HepG2 (cell line): ENCODE results near the gene PAX4. TPM values are rescaled to one million over a fixed set of nuclear protein-coding genes. Genes with fewer than 3 reads are reported as not detected.

Experiments used
- ATAC-seq: fragments of 200-7000 bp; cut with Tn5 transposase; 3 replicates; pipeline ENCODE4 v1.9.1; 2020; ENCODE audit warnings: mild to moderate bottlenecking, moderate library complexity
- BruUV-seq: library from RNA; stranded (reverse); fragments of 400-500 nt; replicated peaks from 2 replicates; lab custom pipeline; 2021; lab: Mats Ljungman, UMichigan
- CTCF ChIA-PET: fragments of 300-600 bp; formaldehyde crosslinking; extraction: SDS; loops from one replicate; lab custom pipeline; 2021; ENCODE audit warnings: low total read pairs, inconsistent platforms, low intra/inter-chr PET ratio; lab: Yijun Ruan, JAX
- POLR2A ChIA-PET: fragments of 350-600 bp; sonication (Branson Sonifier 250); formaldehyde crosslinking; loops from one replicate; lab custom pipeline; 2020; ENCODE audit warnings: antibody characterized with exemption, inconsistent platforms; lab: Yijun Ruan, JAX
- DNase-seq: peaks from one replicate; pipeline ENCODE4 v3.0.0-alpha.2; 2015; ENCODE audit warnings: low spot score
- FAIRE-seq: peaks from 3 replicates; lab custom pipeline; 2011; peaks lifted over from hg19 to GRCh38; lab: Jason Lieb, UNC
- H2AFZ ChIP-seq: one replicate; pipeline ENCODE4 v1.6.1; 2011; ENCODE audit warnings: low read length, inconsistent platforms
- H3K27ac ChIP-seq: fragments of 300-600 bp; 3 replicates; pipeline ENCODE4 v1.8.0; 2011; ENCODE audit warnings: mixed run types, mild to moderate bottlenecking, mixed read lengths, low read length, inconsistent platforms; ENCODE audit not compliant: insufficient read depth; ENCODE audit errors: extremely low read length
- H3K27me3 ChIP-seq, 2 experiments: fragments of 200-600 bp in 1 of 2; 2 replicates in 1 of 2; 3 replicates in 1 of 2; pipeline versions ENCODE4 v1.6.0 to v1.8.0; 2011; ENCODE audit warnings: low read length in 2 of 2, mild to moderate bottlenecking in 2 of 2, moderate library complexity in 2 of 2, inconsistent platforms in 1 of 2; ENCODE audit not compliant: insufficient read depth in 2 of 2, control insufficient read depth in 1 of 2
- H3K36me3 ChIP-seq, 2 experiments: fragments of 200-600 bp in 1 of 2; replicated peaks in 1 of 2; 2 replicates in 1 of 2; 3 replicates in 1 of 2; pipeline versions ENCODE4 v1.5.1 to v1.8.0; 2011; ENCODE audit warnings: low read length in 2 of 2, inconsistent platforms in 1 of 2; ENCODE audit not compliant: insufficient read depth in 2 of 2, control insufficient read depth in 1 of 2
- H3K4me1 ChIP-seq: 2 replicates; pipeline ENCODE4 v1.5.1; 2012; ENCODE audit warnings: low read length, inconsistent platforms; ENCODE audit not compliant: insufficient read depth
- H3K4me2 ChIP-seq: 2 replicates; pipeline ENCODE4 v1.6.0; 2011; ENCODE audit warnings: low read depth, low read length, inconsistent platforms
- H3K4me3 ChIP-seq, 3 experiments: fragments of 200-600 bp in 1 of 3; sonication (generic), shearing (Covaris generic) in 1 of 3; replicated peaks in 1 of 3; 2 replicates each; pipeline ENCODE4 v1.5.1; 2011 to 2016; ENCODE audit warnings: low read length in 3 of 3, inconsistent platforms in 2 of 3, low read depth in 2 of 3, mild to moderate bottlenecking in 2 of 3, control low read depth in 1 of 3, mixed read lengths in 1 of 3; ENCODE audit not compliant: insufficient read depth in 1 of 3
- H3K79me2 ChIP-seq: one replicate; pipeline ENCODE4 v1.6.1; 2011; ENCODE audit warnings: low read length, inconsistent platforms; ENCODE audit not compliant: insufficient read depth
- H3K9ac ChIP-seq: 2 replicates; pipeline ENCODE4 v1.6.0; 2011; ENCODE audit warnings: mild to moderate bottlenecking, low read depth, low read length, inconsistent platforms; ENCODE audit not compliant: insufficient read depth
- H3K9me3 ChIP-seq: 2 replicates; pipeline ENCODE4 v1.5.1; 2012; ENCODE audit warnings: mild to moderate bottlenecking, low read length
- H4K20me1 ChIP-seq: 2 replicates; pipeline ENCODE4 v1.6.0; 2011; ENCODE audit warnings: inconsistent platforms, mild to moderate bottlenecking, low read length, moderate library complexity; ENCODE audit not compliant: insufficient read depth
- ZNF333 ChIP-seq: sonication (generic); formaldehyde crosslinking; IDR thresholded peaks from 2 replicates; pipeline ENCODE4 v1.4.0; 2020; ENCODE audit warnings: mild to moderate bottlenecking, missing genetic modification reagents, borderline replicate concordance
- WGBS: methylation state at CpG from one replicate; pipeline ENCODE4 v1.1.6; 2017; ENCODE audit warnings: low lambda C conversion rate; 5-methylcytosine and 5-hydroxymethylcytosine counted together
- in situ Hi-C: cut with HindIII; loops from 2 replicates; pipeline ENCODE4 v1.10.0; 2017; ENCODE audit warnings: low pct_unique_long_range_greater_than_20kb; ENCODE audit not compliant: extremely low pct_ligation_motif_present
- intact Hi-C: fragments of 100-400 bp; cut with micrococcal nuclease; formaldehyde crosslinking; loops from one replicate; pipeline ENCODE4 v1.10.0; 2022; ENCODE audit not compliant: unreplicated experiment
- polyA plus RNA-seq, 8 experiments: library from polyadenylated mRNA; depleted of rRNA in 3 of 8; stranded (reverse) in 7 of 8; unstranded in 1 of 8; fragments of >200 nt; fragmentation: Illumina TruSeq in 4 of 8; extraction: Trizol in 4 of 8; gene quantifications; 2 replicates each; pipeline versions ENCODE4 v1.2.1 to v1.2.3, GENCODE V29; 2011 to 2016; ENCODE audit warnings: low read depth in 4 of 8, missing spikeins in 1 of 8, mixed read lengths in 1 of 8; ENCODE audit not compliant: insufficient read depth in 1 of 8
- total RNA-seq, 5 experiments: library from RNA; depleted of rRNA; stranded (reverse); fragments of >200 nt; fragmentation: Illumina TruSeq; extraction: Trizol; gene quantifications; 2 replicates each; pipeline ENCODE4 v1.2.3, GENCODE V29; 2016; ENCODE audit warnings: low read depth in 1 of 5

Gene PAX4
- total and polyA plus RNA-seq, 2 of the 13 experiments (the other 11 are each of a cell fraction or from before 2014, with no cell fraction given): not detected

GRCh38 chr7:127566242-127566641 is 51.7 kb downstream of the PAX4 start:
- Histone ChIP-seq H3K4me3 (no peak overlapping the region), H2AFZ (no peak overlapping the region), H3K9ac (no peak overlapping the region), H3K9me3 (0 out of 2 replicates have a peak, but pooled peaks cover 4% of the 10 kb centered on the region), H3K79me2 (no peaks in the 10 kb centered on the region), H4K20me1 (no peaks in the 10 kb centered on the region), H3K27ac (no peak overlapping the region), H3K4me2 (no peak overlapping the region), H3K36me3 (no peaks in the 10 kb centered on the region), H3K4me1 (no peaks in the 10 kb centered on the region), H3K27me3 (no peaks in the 10 kb centered on the region)
- intact Hi-C loops: no loop called here
- ChIA-PET CTCF (no interaction called here), POLR2A (no interaction called here)
- no peak for TF ChIP-seq ZNF333 (CRISPR knock-in tag)
- WGBS: 48% methylated on average over 3 of the region's 3 CpGs
- FAIRE-seq: no peak
- in situ Hi-C loops: no loop called here
- DNase-seq: no peak
- BruUV-seq: no TSS peak
- no peak for ATAC-seq

Other genes with a start within 250 kb of the PAX4 start
- 12.7 and 13.7 TPM in 2 replicates for gene ZNF800, start 225.4 kb downstream of the PAX4 start, total RNA-seq (2016; rRNA removed; fragmentation: Illumina TruSeq; extraction: Trizol)
- 5.3 and 7.1 TPM in 2 replicates for gene ZNF800, start 225.4 kb downstream of the PAX4 start, polyA plus RNA-seq (2011; rRNA removed)
- gene GCC1, start 32.5 kb downstream of the PAX4 start, total RNA-seq (2016; rRNA removed; fragmentation: Illumina TruSeq; extraction: Trizol): 15.3 and 17.4 TPM in 2 replicates
- gene GCC1, start 32.5 kb downstream of the PAX4 start, polyA plus RNA-seq (2011; rRNA removed): 2.5 and 3.7 TPM in 2 replicates
- 91.4 and 109 TPM in 2 replicates for gene ARF5, start 29.7 kb downstream of the PAX4 start, total RNA-seq (2016; rRNA removed; fragmentation: Illumina TruSeq; extraction: Trizol)
- 135 and 140 TPM in 2 replicates for gene ARF5, start 29.7 kb downstream of the PAX4 start, polyA plus RNA-seq (2011; rRNA removed)
- 0.24 TPM in 1 of 2 replicates, not detected in the other for gene FSCN3, start 24.4 kb downstream of the PAX4 start, total RNA-seq (2016; rRNA removed; fragmentation: Illumina TruSeq; extraction: Trizol)
- 0.17 and 0.24 TPM in 2 replicates for gene FSCN3, start 24.4 kb downstream of the PAX4 start, polyA plus RNA-seq (2011; rRNA removed)
- 170 and 182 TPM in 2 replicates for gene SND1, start 34.1 kb upstream of the PAX4 start, total RNA-seq (2016; rRNA removed; fragmentation: Illumina TruSeq; extraction: Trizol)
- gene SND1, start 34.1 kb upstream of the PAX4 start, polyA plus RNA-seq (2011; rRNA removed): 110 and 126 TPM in 2 replicates